Large intestine (tissue), 3 donors: ENCODE measurements around the gene MEX3B. TPM values are rescaled to one million over a fixed set of nuclear protein-coding genes. Genes with fewer than 3 reads are reported as not detected.

ENCODE experiments used
- DNase-seq, 2 donors: peaks; one replicate each; pipeline versions ENCODE4 v3.0.0 to v3.0.0-alpha.2; 2013
- H3K27ac ChIP-seq: one replicate; pipeline ENCODE4 v1.5.1; 2013; ENCODE audit warnings: low read length
- H3K27me3 ChIP-seq: 2 replicates; pipeline ENCODE4 v1.6.1; 2013; ENCODE audit warnings: low read length; ENCODE audit not compliant: control insufficient read depth, insufficient read depth
- H3K36me3 ChIP-seq: 2 replicates; pipeline ENCODE4 v1.6.1; 2013; ENCODE audit warnings: low read length; ENCODE audit not compliant: control insufficient read depth, insufficient read depth
- H3K4me1 ChIP-seq: one replicate; pipeline ENCODE4 v1.6.1; 2013; ENCODE audit warnings: low read length; ENCODE audit not compliant: control insufficient read depth, insufficient read depth
- H3K4me3 ChIP-seq: one replicate; pipeline ENCODE4 v1.5.1; 2013; ENCODE audit warnings: low read length
- H3K9me3 ChIP-seq: one replicate; pipeline ENCODE4 v1.6.1; 2013; ENCODE audit warnings: mild to moderate bottlenecking, low read depth, low read length, moderate library complexity; ENCODE audit not compliant: control insufficient read depth
- WGBS: methylation state at CpG from one replicate; pipeline ENCODE4 v1.1.5; 2013; ENCODE audit warnings: low lambda C conversion rate; ENCODE audit not compliant: insufficient coverage; 5-methylcytosine and 5-hydroxymethylcytosine counted together
- polyA plus RNA-seq: library from polyadenylated mRNA; unstranded; fragments of 120-200 nt; gene quantifications from one replicate; pipeline ENCODE4 v1.2.1, GENCODE V29; 2013

Gene MEX3B
- polyA plus RNA-seq, 1 donor = 5.9 TPM

- Histone ChIP-seq H3K9me3 (peaks cover 3% of the 10 kb centered on the region), H3K27ac (no peak overlapping the region), H3K27me3 (peaks cover 41% of the 10 kb centered on the region), H3K4me1 (peaks cover 2% of the 10 kb centered on the region), H3K36me3 (no peaks in the 10 kb centered on the region), H3K4me3 (no peak overlapping the region)
- WGBS = no CpG with 5 or more reads among the region's 6 CpGs
- no peak for DNase-seq
Measured at GRCh38 chr15:82051664-82052063, 5.8 kb upstream of the MEX3B start.

- Histone ChIP-seq H3K4me3 (no peak overlapping the region), H3K9me3 (peaks cover 8% of the 10 kb centered on the region)
Measured at GRCh38 chr15:82048811-82049210, 3.0 kb upstream of the MEX3B start.

GRCh38 chr15:82047453-82048400, 1.9 kb upstream of the MEX3B start:
- WGBS = 0% methylated on average over 1 of the region's 56 CpGs
- Histone ChIP-seq H3K4me3 (peak overlapping the region; percentile 49), H3K27ac (peak overlapping the region; percentile 67), H3K9me3 (peaks cover 16% of the 10 kb centered on the region), H3K27me3 (peaks cover 57% of the 10 kb centered on the region), H3K4me1 (peaks cover 10% of the 10 kb centered on the region), H3K36me3 (peaks cover 10% of the 10 kb centered on the region)
- peak; percentile 18 to 43 for DNase-seq

More at GRCh38 chr15:82048811-82049210, 3.0 kb upstream of the MEX3B start:
- Histone ChIP-seq H3K36me3 (no peaks in the 10 kb centered on the region), H3K4me1 (peaks cover 10% of the 10 kb centered on the region), H3K27me3 (peaks cover 47% of the 10 kb centered on the region), H3K27ac (no peak overlapping the region)
- 80% methylated on average over 1 of the region's 8 CpGs for WGBS
- DNase-seq = no peak

GRCh38 chr15:82046666-82047452, 1.0 kb upstream of the MEX3B start:
- Histone ChIP-seq H3K27me3 (peaks cover 57% of the 10 kb centered on the region), H3K4me3 (peak overlapping the region; percentile 75), H3K4me1 (peaks cover 10% of the 10 kb centered on the region), H3K27ac (peak overlapping the region; percentile 95), H3K36me3 (peaks cover 10% of the 10 kb centered on the region), H3K9me3 (peaks cover 16% of the 10 kb centered on the region)
- no CpG with 5 or more reads among the region's 111 CpGs for WGBS
- DNase-seq = peak; percentile 88 to 91

- Histone ChIP-seq H3K4me3 (peak overlapping the region; percentile 75), H3K9me3 (peaks cover 16% of the 10 kb centered on the region), H3K27ac (peak overlapping the region; percentile 78), H3K4me1 (peaks cover 10% of the 10 kb centered on the region), H3K27me3 (peaks cover 56% of the 10 kb centered on the region), H3K36me3 (peaks cover 10% of the 10 kb centered on the region)
- peak; percentile 14 to 60 for DNase-seq
- no CpG with 5 or more reads among the region's 71 CpGs for WGBS
Measured at GRCh38 chr15:82045179-82045891, 483 bp downstream of the MEX3B start.

- Histone ChIP-seq H3K4me3 (peak overlapping the region; percentile 75), H3K27me3 (peaks cover 49% of the 10 kb centered on the region), H3K9me3 (peaks cover 16% of the 10 kb centered on the region), H3K4me1 (peaks cover 10% of the 10 kb centered on the region), H3K27ac (peak overlapping the region; percentile 78), H3K36me3 (peaks cover 10% of the 10 kb centered on the region)
- peak; percentile 27 to 55 for DNase-seq
- no CpG with 5 or more reads among the region's 54 CpGs for WGBS
Measured at GRCh38 chr15:82044373-82045178, 1.2 kb downstream of the MEX3B start.

- no peak for DNase-seq
- H3K4me3 ChIP-seq = peak overlapping the region; percentile 75
- peaks cover 16% of the 10 kb centered on the region for H3K9me3 ChIP-seq
- H3K27ac ChIP-seq = peak overlapping the region; percentile 78
- H3K4me1 ChIP-seq = peaks cover 10% of the 10 kb centered on the region
- H3K36me3 ChIP-seq = peaks cover 10% of the 10 kb centered on the region
- peaks cover 46% of the 10 kb centered on the region for H3K27me3 ChIP-seq
- no CpG with 5 or more reads among the region's 51 CpGs for WGBS
Measured at GRCh38 chr15:82043796-82044372, 1.9 kb downstream of the MEX3B start.

- Histone ChIP-seq H3K4me1 (peaks cover 10% of the 10 kb centered on the region), H3K4me3 (peak overlapping the region; percentile 75), H3K27me3 (peaks cover 41% of the 10 kb centered on the region), H3K36me3 (peaks cover 10% of the 10 kb centered on the region), H3K27ac (no peak overlapping the region), H3K9me3 (peaks cover 16% of the 10 kb centered on the region)
- 61% methylated on average over 5 of the region's 47 CpGs for WGBS
- DNase-seq = no peak
Measured at GRCh38 chr15:82043130-82043673, 2.6 kb downstream of the MEX3B start.

- DNase-seq = no peak
- Histone ChIP-seq H3K9me3 (peaks cover 16% of the 10 kb centered on the region), H3K4me3 (no peak overlapping the region), H3K27me3 (peaks cover 32% of the 10 kb centered on the region), H3K36me3 (peaks cover 10% of the 10 kb centered on the region), H3K27ac (no peak overlapping the region), H3K4me1 (peaks cover 8% of the 10 kb centered on the region)
- WGBS = no CpG with 5 or more reads among the region's 4 CpGs
Measured at GRCh38 chr15:82040862-82041261, 5.0 kb downstream of the MEX3B start.
